ENCODE results near the gene DNAH8. TPM values are rescaled to one million over a fixed set of nuclear protein-coding genes. Genes with fewer than 3 reads are reported as not detected.
A peak's percentile ranks its signal among the peaks of the same experiment; 100 is the strongest.
"Not testable (repeated sequence)": the region's sequence is repeated elsewhere in the genome, so short reads cannot be mapped to it uniquely, and the experiment has no call there.

The DNAH8 gene
- 0.89 TPM for total RNA-seq

- DNase-seq = no peak
Observed at GRCh38 chr6:38715016-38715689, at the start of gene DNAH8. Gene DNAH8 (plus strand): TSS chr6:38715311. CDS start chr6:38722810, 7,499 bp downstream.

GRCh38 chr6:38671885-38672467 is 43.1 kb upstream of the DNAH8 start:
- peak; percentile 8 for DNase-seq

- DNase-seq = no peak
Observed at GRCh38 chr6:38673397-38674165, 41.5 kb upstream of the DNAH8 start.

- DNase-seq = no peak
Observed at GRCh38 chr6:38676236-38676973, 38.7 kb upstream of the DNAH8 start.

- DNase-seq = no peak
Observed at GRCh38 chr6:38676974-38677544, 38.1 kb upstream of the DNAH8 start.

GRCh38 chr6:38678178-38678760 is 36.8 kb upstream of the DNAH8 start:
- DNase-seq = no peak

- no peak for DNase-seq
Observed at GRCh38 chr6:38679668-38680067, 35.4 kb upstream of the DNAH8 start.

- no peak for DNase-seq
Observed at GRCh38 chr6:38681850-38682249, 33.3 kb upstream of the DNAH8 start.

GRCh38 chr6:38684237-38684636 is 30.9 kb upstream of the DNAH8 start:
- no peak for DNase-seq

GRCh38 chr6:38684904-38685303 is 30.2 kb upstream of the DNAH8 start:
- DNase-seq = no peak

- DNase-seq = no peak
Observed at GRCh38 chr6:38686270-38687042, 28.7 kb upstream of the DNAH8 start.

- DNase-seq = no peak
Observed at GRCh38 chr6:38687043-38687353, 28.1 kb upstream of the DNAH8 start.

GRCh38 chr6:38687549-38687948 is 27.6 kb upstream of the DNAH8 start:
- no peak for DNase-seq

- DNase-seq = no peak
Observed at GRCh38 chr6:38688579-38689087, 26.5 kb upstream of the DNAH8 start.

GRCh38 chr6:38695227-38695900 is 19.7 kb upstream of the DNAH8 start:
- DNase-seq = no peak

- DNase-seq = no peak
Observed at GRCh38 chr6:38695933-38696332, 19.2 kb upstream of the DNAH8 start.

GRCh38 chr6:38696345-38696744 is 18.8 kb upstream of the DNAH8 start:
- no peak for DNase-seq

GRCh38 chr6:38697846-38698245 is 17.3 kb upstream of the DNAH8 start:
- DNase-seq = no peak

- DNase-seq = not testable (repeated sequence)
Observed at GRCh38 chr6:38699702-38700101, 15.4 kb upstream of the DNAH8 start.

- no peak for DNase-seq
Observed at GRCh38 chr6:38701551-38701950, 13.6 kb upstream of the DNAH8 start.
